Pons (tissue), 1 donor: ENCODE results near the gene PRKAR1B.

Source experiments
- DNase-seq: peaks from one replicate; pipeline ENCODE4 v3.0.0-alpha.2; 2016; ENCODE audit warnings: low spot score

The PRKAR1B gene

GRCh38 chr7:507623-508300 is 219.3 kb downstream of the PRKAR1B start:
- no peak for DNase-seq

- no peak for DNase-seq
These were observed 220.0 kb downstream of the PRKAR1B start for GRCh38 chr7:506921-507622.

- DNase-seq, result no peak
These were observed 220.7 kb downstream of the PRKAR1B start for GRCh38 chr7:506391-506831.

- DNase-seq, result no peak
These were observed 221.9 kb downstream of the PRKAR1B start for GRCh38 chr7:505171-505570.

- no peak for DNase-seq
These were observed 222.6 kb downstream of the PRKAR1B start for GRCh38 chr7:504221-505111.

- DNase-seq, result no peak
These were observed 223.4 kb downstream of the PRKAR1B start for GRCh38 chr7:503575-504111.

- no peak for DNase-seq
These were observed 224.8 kb downstream of the PRKAR1B start for GRCh38 chr7:502296-502695.

- DNase-seq, result no peak
These were observed 225.6 kb downstream of the PRKAR1B start for GRCh38 chr7:501526-501925.

GRCh38 chr7:500521-501420 is 226.3 kb downstream of the PRKAR1B start:
- DNase-seq, result no peak

GRCh38 chr7:499853-500485 is 227.1 kb downstream of the PRKAR1B start:
- DNase-seq, result no peak
